ENCODE measurements around the gene THADA. TPM values are rescaled to one million over a fixed set of nuclear protein-coding genes. Genes with fewer than 3 reads are reported as not detected.

THADA gene
- total RNA-seq, 1 donor from 2014 or later, result 32.9 TPM

GRCh38 chr2:43326101-43326825 lies 269.6 kb downstream of the THADA start:
- Histone ChIP-seq H3K27ac (peak overlapping the region; percentile 70), H3K27me3 (no peaks in the 10 kb centered on the region), H3K4me3 (no peak overlapping the region), H3K36me3 (no peaks in the 10 kb centered on the region), H3K9me3 (no peaks in the 10 kb centered on the region), H3K4me1 (peaks cover 17% of the 10 kb centered on the region)
- intact Hi-C loops (cut with DNase I), result no loop called here
- TF ChIP-seq, protein P1, sequence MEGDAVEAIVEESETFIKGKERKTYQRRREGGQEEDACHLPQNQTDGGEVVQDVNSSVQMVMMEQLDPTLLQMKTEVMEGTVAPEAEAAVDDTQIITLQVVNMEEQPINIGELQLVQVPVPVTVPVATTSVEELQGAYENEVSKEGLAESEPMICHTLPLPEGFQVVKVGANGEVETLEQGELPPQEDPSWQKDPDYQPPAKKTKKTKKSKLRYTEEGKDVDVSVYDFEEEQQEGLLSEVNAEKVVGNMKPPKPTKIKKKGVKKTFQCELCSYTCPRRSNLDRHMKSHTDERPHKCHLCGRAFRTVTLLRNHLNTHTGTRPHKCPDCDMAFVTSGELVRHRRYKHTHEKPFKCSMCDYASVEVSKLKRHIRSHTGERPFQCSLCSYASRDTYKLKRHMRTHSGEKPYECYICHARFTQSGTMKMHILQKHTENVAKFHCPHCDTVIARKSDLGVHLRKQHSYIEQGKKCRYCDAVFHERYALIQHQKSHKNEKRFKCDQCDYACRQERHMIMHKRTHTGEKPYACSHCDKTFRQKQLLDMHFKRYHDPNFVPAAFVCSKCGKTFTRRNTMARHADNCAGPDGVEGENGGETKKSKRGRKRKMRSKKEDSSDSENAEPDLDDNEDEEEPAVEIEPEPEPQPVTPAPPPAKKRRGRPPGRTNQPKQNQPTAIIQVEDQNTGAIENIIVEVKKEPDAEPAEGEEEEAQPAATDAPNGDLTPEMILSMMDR (IDR thresholded peaks at IDR 0.05), result no peak
- DNase-seq (no peak), ATAC-seq (no peak)

DNA sequence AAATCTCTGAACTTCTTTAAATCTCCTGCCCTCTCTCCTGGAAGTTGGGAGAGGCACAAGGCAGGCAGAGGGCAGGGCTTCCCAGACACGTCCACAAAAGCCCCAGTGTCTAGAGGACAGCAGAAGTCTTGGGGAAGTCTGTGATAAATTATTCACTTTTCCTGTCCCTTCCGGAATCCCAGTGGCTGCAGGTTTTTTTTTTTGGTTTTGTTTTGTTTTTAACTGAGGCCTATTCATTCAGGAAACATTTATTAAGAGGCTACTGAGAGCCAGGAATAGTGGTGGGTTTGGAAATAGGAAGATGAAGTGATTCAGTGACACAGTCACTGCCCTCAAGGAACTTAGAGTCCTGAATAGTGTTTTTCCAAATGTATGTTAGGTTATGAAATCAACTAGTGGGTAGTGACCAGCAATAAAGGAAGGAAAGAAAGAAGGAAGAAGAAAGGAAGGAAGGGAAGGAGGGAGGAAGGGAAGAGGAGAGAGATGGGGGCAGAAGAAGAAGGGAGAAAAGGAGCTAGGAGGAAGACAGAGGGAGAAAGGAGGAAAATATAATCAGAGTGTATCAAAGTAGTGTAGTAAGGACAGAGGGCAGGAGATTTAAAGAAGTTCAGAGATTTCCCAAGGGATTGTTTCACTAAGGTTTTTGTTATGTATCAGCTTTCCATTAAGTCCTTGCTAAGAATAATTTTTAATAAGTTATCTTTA lies 270.6 kb downstream of the THADA start:
- Histone ChIP-seq H3K4me1 (peaks cover 13% of the 10 kb centered on the region), H3K4me3 (no peak overlapping the region), H3K36me3 (no peaks in the 10 kb centered on the region), H3K27me3 (no peaks in the 10 kb centered on the region), H3K9me3 (no peaks in the 10 kb centered on the region), H3K27ac (peak overlapping the region; percentile 70)
- no peak for ATAC-seq
- DNase-seq, result no peak
- TF ChIP-seq, protein P1 (IDR thresholded peaks at IDR 0.05), result no peak
- intact Hi-C loops (cut with DNase I), result no loop called here

DNA sequence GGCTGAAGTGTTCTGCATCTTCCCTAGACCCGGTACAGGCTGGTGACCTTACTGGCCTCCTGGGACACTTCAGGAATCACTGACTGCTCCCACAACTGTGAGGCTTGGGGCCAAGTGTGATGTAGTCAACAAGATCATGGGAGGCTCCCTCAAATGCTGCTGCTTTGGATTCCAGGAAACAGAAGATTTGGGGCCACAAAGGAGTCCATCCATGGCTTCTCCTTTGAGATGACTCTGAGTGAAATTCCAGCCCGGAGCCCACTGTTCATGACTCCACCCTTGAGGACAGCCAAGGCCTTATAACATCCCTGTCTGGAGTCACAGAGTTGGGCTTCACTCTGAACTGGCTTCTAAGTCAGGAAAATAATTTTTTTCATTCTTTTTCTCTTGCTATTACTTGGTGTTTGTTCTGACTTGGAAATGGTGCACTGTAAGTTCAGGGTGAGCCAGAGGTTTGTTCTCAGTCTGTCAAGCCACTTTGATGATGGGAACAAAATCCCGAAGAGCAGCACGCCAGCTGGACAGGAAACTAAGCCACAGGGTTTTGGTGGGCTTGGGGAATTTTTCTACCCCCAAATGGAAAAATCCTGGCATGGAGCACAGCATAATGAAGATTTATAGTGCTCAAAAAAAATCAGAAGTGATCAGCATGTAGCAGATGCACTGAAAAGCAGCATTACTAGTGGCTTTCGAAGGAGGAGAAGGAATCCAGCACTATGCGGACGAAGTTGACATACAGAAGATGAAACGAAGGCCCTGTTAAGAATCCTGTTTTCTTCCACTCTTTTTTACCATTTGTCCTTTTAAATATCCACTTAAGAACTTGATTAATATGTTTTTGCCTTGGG lies 271.4 kb downstream of the THADA start:
- no peak overlapping the region for H3K4me3 ChIP-seq
- H3K4me1 ChIP-seq, result peaks cover 13% of the 10 kb centered on the region
- TF ChIP-seq, protein P1 (IDR thresholded peaks at IDR 0.05), result no peak
- peak overlapping the region; percentile 70 for H3K27ac ChIP-seq
- no peaks in the 10 kb centered on the region for H3K27me3 ChIP-seq
- H3K36me3 ChIP-seq, result peaks cover 4% of the 10 kb centered on the region
- intact Hi-C loops (cut with DNase I), result no loop called here
- no peak for DNase-seq
- ATAC-seq, result peak; percentile 24
- H3K9me3 ChIP-seq, result no peaks in the 10 kb centered on the region

GRCh38 chr2:43323857-43324256 lies 272.0 kb downstream of the THADA start:
- Histone ChIP-seq H3K27ac (peak overlapping the region; percentile 39), H3K4me1 (peaks cover 13% of the 10 kb centered on the region), H3K36me3 (peaks cover 5% of the 10 kb centered on the region), H3K9me3 (no peaks in the 10 kb centered on the region), H3K4me3 (no peak overlapping the region), H3K27me3 (no peaks in the 10 kb centered on the region)
- intact Hi-C loops (cut with DNase I), result no loop called here
- no peak for DNase-seq
- TF ChIP-seq, protein P1 (IDR thresholded peaks at IDR 0.05), result no peak
- ATAC-seq, result no peak

DNA sequence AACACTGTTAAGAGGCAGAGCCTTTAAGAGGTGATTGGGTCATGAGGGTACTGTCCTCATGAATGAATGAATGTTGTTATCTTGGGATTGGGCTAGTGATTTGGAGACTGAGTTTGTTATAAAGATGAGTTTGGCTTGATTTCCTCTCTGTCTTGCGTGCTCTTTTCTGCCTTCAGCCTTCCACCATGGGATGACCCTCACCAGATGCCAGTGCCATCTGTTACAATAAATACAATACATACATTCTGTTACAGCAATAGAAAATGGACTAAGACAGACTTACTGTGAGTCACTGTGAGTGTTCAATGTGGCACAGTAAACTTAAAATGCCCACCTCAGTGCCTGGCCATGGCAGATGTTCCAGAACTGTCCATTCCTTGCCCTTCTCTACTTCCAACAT lies 274.4 kb downstream of the THADA start:
- no peak overlapping the region for H3K4me3 ChIP-seq
- no peak for DNase-seq
- H3K36me3 ChIP-seq, result peaks cover 5% of the 10 kb centered on the region
- intact Hi-C loops (cut with DNase I), result no loop called here
- no peak overlapping the region for H3K27ac ChIP-seq
- no peaks in the 10 kb centered on the region for H3K9me3 ChIP-seq
- TF ChIP-seq, protein P1 (IDR thresholded peaks at IDR 0.05), result no peak
- peaks cover 8% of the 10 kb centered on the region for H3K4me1 ChIP-seq
- H3K27me3 ChIP-seq, result no peaks in the 10 kb centered on the region
- ATAC-seq, result no peak
